Upper lobe of left lung (tissue), 6 donors: ENCODE results near the gene PRR11. TPM values are rescaled to one million over a fixed set of nuclear protein-coding genes. Genes with fewer than 3 reads are reported as not detected.

ENCODE experiments used
- ATAC-seq, 2 donors: fragments of 200-7000 bp; cut with Tn5 transposase; one replicate each; pipeline ENCODE4 v1.9.1; 2022; ENCODE audit warnings: mild to moderate bottlenecking in 2 of 2, moderate library complexity in 2 of 2; ENCODE audit not compliant: low FRiP score in 2 of 2
- DNase-seq, 2 donors: peaks; one replicate each; pipeline ENCODE4 v3.0.0-alpha.2; 2019 to 2020
- H3K27ac ChIP-seq, 4 donors: fragments of 200-600 bp; sonication (generic); one replicate each; pipeline ENCODE4 v1.5.1; 2016 to 2019
- H3K27me3 ChIP-seq, 4 donors: fragments of 200-600 bp; sonication (generic); one replicate each; pipeline ENCODE4 v1.5.1; 2017 to 2019
- H3K36me3 ChIP-seq, 4 donors: fragments of 200-600 bp; sonication (generic); one replicate each; pipeline ENCODE4 v1.5.1; 2016 to 2019
- H3K4me1 ChIP-seq, 4 donors: fragments of 200-600 bp; sonication (generic); one replicate each; pipeline ENCODE4 v1.5.1; 2018 to 2019
- H3K4me3 ChIP-seq, 4 donors: fragments of 200-600 bp; sonication (generic); one replicate each; pipeline ENCODE4 v1.5.1; 2017 to 2019; ENCODE audit warnings: mild to moderate bottlenecking in 2 of 4, moderate library complexity in 1 of 4
- H3K9me3 ChIP-seq, 4 donors: fragments of 200-600 bp; sonication (generic); one replicate each; pipeline ENCODE4 v1.5.1; 2018 to 2019
- EP300 ChIP-seq, 4 donors: sonication (generic); formaldehyde crosslinking; IDR thresholded peaks; one replicate each; pipeline ENCODE4 v1.5.1; 2017; ENCODE audit warnings: antibody characterized with exemption in 4 of 4, control low read depth in 2 of 4
- POLR2A ChIP-seq, 4 donors: fragments of 450-650 bp; IDR thresholded peaks; one replicate each; pipeline ENCODE4 v1.5.1; 2016 to 2017; ENCODE audit warnings: antibody characterized with exemption in 4 of 4, mild to moderate bottlenecking in 2 of 4
- POLR2AphosphoS5 ChIP-seq, 2 donors: sonication (generic); formaldehyde crosslinking; IDR thresholded peaks; one replicate each; pipeline ENCODE4 v1.5.1; 2017; ENCODE audit warnings: antibody characterized with exemption in 2 of 2
- WGBS, 2 donors: methylation state at CpG; one replicate each; pipeline ENCODE4 v1.1.5; 2017 to 2018; 5-methylcytosine and 5-hydroxymethylcytosine counted together
- total RNA-seq, 6 donors: library from RNA; depleted of rRNA in 4 of 6; stranded (reverse); fragments of >200 nt in 4 of 6; gene quantifications; one replicate each; pipeline versions ENCODE4 v1.1.0 to v1.2.1, GENCODE V29; 2016 to 2021
- TF ChIP-seq, protein P1 (sequence below), 6 experiments: fragments of 450-650 bp in 4 of 6; fragments of 200-600 bp in 2 of 6; sonication (generic) in 2 of 6; IDR thresholded peaks; one replicate each; pipeline ENCODE4 v1.5.1; 2016 to 2019; ENCODE audit warnings: antibody characterized with exemption in 6 of 6
- donor health status: DM: no; HTN: no; CAD: no; lungs with moderate emphysema.
- donor health status: DM: no; HTN: yes; CAD: no; lungs with severe emphysema.

The PRR11 gene
- total RNA-seq, 6 donors from 2014 or later = 0.69 to 57.5 (median 2.9) TPM; not detected in 1

DNA sequence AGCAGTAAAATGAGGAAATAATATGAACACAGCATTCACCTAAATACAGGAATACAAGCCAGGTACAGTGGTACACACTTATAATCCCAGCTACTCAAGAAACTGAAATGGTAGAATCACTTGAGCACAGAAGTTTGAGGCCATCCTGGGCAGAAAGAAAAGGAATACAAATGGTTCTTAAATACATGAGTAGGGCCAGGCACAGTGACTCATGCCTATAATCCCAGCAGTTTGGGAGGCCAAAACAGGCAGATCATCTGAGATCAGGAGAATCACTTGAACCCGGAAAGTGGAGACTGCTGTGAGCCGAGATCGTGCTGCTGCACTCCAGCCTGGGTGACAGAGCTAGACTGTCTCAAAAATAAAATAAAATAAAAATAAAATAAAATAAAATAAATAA lies 31.3 kb downstream of the PRR11 start:
- WGBS, 2 donors = 97 to 100% methylated on average over 3 of the region's 3 CpGs
- Histone ChIP-seq H3K27me3 (no peaks in the 10 kb centered on the region), H3K4me3 (no peak overlapping the region), H3K9me3 (no peaks in the 10 kb centered on the region), H3K27ac (no peak overlapping the region), H3K4me1 (no peaks in the 10 kb centered on the region), H3K36me3 (no peaks in the 10 kb centered on the region)
- no peak for ATAC-seq
- TF ChIP-seq, protein P1, sequence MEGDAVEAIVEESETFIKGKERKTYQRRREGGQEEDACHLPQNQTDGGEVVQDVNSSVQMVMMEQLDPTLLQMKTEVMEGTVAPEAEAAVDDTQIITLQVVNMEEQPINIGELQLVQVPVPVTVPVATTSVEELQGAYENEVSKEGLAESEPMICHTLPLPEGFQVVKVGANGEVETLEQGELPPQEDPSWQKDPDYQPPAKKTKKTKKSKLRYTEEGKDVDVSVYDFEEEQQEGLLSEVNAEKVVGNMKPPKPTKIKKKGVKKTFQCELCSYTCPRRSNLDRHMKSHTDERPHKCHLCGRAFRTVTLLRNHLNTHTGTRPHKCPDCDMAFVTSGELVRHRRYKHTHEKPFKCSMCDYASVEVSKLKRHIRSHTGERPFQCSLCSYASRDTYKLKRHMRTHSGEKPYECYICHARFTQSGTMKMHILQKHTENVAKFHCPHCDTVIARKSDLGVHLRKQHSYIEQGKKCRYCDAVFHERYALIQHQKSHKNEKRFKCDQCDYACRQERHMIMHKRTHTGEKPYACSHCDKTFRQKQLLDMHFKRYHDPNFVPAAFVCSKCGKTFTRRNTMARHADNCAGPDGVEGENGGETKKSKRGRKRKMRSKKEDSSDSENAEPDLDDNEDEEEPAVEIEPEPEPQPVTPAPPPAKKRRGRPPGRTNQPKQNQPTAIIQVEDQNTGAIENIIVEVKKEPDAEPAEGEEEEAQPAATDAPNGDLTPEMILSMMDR (IDR thresholded peaks at IDR 0.05) = no peak
- TF ChIP-seq EP300 (IDR thresholded peaks at IDR 0.05) (no peak), POLR2A (IDR thresholded peaks at IDR 0.05) (no peak), POLR2AphosphoS5 (IDR thresholded peaks at IDR 0.05) (no peak)
- DNase-seq = no peak

DNA sequence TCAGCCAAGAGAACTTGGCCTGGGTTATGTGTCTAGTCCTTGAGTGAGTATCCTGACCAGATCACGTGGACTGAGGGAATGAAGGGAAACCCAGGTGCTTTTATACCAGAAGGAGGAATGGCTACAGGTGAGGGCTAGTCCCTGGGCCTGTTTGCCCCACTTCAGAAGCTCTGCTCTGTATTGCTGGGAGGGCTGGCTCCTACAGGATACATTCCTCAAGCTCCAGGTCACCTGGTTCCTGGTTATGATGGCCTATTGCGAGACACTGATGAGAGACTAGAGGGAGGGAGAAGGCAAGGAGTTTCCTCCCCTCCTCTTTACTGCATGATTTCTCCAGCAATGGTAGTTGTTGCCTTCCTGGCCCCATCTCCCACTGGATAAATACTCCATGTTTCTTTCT lies 35.3 kb downstream of the PRR11 start:
- 91 to 100% methylated on average over 2 of the region's 2 CpGs for WGBS, 2 donors
- H3K27ac ChIP-seq = no peak overlapping the region
- no peak for ATAC-seq
- TF ChIP-seq EP300 (IDR thresholded peaks at IDR 0.05) (no peak), POLR2A (IDR thresholded peaks at IDR 0.05) (no peak), POLR2AphosphoS5 (IDR thresholded peaks at IDR 0.05) (no peak)
- TF ChIP-seq, protein P1 (IDR thresholded peaks at IDR 0.05) = no peak
- no peaks in the 10 kb centered on the region for H3K36me3 ChIP-seq
- H3K4me3 ChIP-seq = no peak overlapping the region
- no peaks in the 10 kb centered on the region for H3K9me3 ChIP-seq
- no peak for DNase-seq
- H3K4me1 ChIP-seq = no peaks in the 10 kb centered on the region
- no peaks in the 10 kb centered on the region for H3K27me3 ChIP-seq

DNA sequence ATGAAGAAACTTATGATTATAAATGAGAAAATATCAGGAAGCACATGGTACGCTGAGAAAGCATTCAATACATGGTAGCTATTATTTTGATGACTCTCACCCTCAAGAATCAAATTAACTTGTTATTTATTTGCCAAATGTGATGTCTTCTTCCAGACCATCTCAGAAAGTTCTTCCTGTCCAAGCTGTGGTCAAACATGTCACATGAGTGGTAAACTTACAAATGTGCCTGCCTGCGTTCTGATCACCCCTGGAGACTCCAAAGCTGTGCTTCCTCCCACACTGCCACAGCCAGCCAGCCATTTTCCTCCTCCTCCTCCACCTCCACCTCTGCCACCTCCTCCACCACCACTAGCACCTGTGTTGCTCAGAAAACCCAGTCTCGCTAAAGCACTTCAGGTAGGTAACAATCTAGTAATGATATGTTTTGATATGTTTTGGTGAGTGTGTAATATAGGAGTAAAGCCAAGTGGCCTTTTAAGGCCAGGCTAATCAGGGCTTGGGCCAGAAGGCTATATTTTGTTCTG lies 37.9 kb downstream of the PRR11 start:
- no peak overlapping the region for H3K4me3 ChIP-seq
- no peaks in the 10 kb centered on the region for H3K4me1 ChIP-seq
- WGBS, 2 donors = 88 to 93% methylated on average over 3 of the region's 3 CpGs
- H3K9me3 ChIP-seq = no peaks in the 10 kb centered on the region
- DNase-seq = no peak
- no peak for ATAC-seq
- no peaks in the 10 kb centered on the region for H3K36me3 ChIP-seq
- H3K27ac ChIP-seq = no peak overlapping the region
- H3K27me3 ChIP-seq = no peaks in the 10 kb centered on the region
- TF ChIP-seq POLR2AphosphoS5 (IDR thresholded peaks at IDR 0.05) = no peak
- TF ChIP-seq EP300 (IDR thresholded peaks at IDR 0.05) = no peak
- TF ChIP-seq POLR2A (IDR thresholded peaks at IDR 0.05) = no peak
- TF ChIP-seq, protein P1 (IDR thresholded peaks at IDR 0.05) = no peak

DNA sequence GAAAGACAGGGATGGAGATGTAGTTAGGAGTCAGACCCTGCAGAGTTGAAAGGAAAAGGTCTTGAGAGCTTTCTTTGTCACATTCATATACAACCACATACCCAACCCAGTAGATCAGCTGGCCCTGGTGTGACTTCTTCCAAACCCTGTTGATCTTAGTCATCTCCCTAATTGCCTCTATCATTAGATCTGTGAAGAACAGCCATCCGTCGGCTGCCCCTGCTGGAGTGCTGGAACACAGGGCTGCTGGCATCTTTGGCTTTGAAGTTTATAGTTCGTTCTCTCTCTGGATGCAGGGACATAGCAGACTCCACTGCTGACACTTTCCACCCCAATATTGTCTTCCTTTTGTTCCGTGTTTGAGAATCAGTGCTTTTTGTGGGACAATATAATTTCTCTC lies 43.9 kb downstream of the PRR11 start:
- DNase-seq (no peak), ATAC-seq (no peak)
- no peak overlapping the region for H3K27ac ChIP-seq

More for the DNA sequence above, 43.9 kb downstream of the PRR11 start:
- Histone ChIP-seq H3K4me1 (no peaks in the 10 kb centered on the region), H3K9me3 (no peaks in the 10 kb centered on the region), H3K4me3 (no peak overlapping the region), H3K36me3 (no peaks in the 10 kb centered on the region), H3K27me3 (no peaks in the 10 kb centered on the region)
- WGBS, 2 donors = 91 to 95% methylated on average over 4 of the region's 4 CpGs
- no peak for TF ChIP-seq EP300 (IDR thresholded peaks at IDR 0.05)
- no peak for TF ChIP-seq POLR2AphosphoS5 (IDR thresholded peaks at IDR 0.05)
- TF ChIP-seq POLR2A (IDR thresholded peaks at IDR 0.05) = no peak
- TF ChIP-seq, protein P1 (IDR thresholded peaks at IDR 0.05) = no peak
